ENCODE measurements around the gene CNTN4. TPM values are rescaled to one million over a fixed set of nuclear protein-coding genes. Genes with fewer than 3 reads are reported as not detected.

CNTN4 gene
- total and polyA plus RNA-seq, 7 donors: 0.17 to 3.2 (median 0.42) TPM

- ATAC-seq (no peak), DNase-seq (no peak)
- Histone ChIP-seq H3K4me1 (no peaks in the 10 kb centered on the region), H3K27me3 (ENCODE audit: insufficient read depth in 3 of 3, low read length in 2 of 3) (no peaks in the 10 kb centered on the region), H3K9me3 (no peaks in the 10 kb centered on the region), H3K27ac (no peak overlapping the region), H3K36me3 (ENCODE audit: insufficient read depth in 1 of 2, low read depth in 1 of 2) (no peaks in the 10 kb centered on the region), H3K4me3 (no peak overlapping the region)
- intact Hi-C loops (cut with DNase I): no loop called here
- no peak for TF ChIP-seq CTCF (IDR thresholded peaks at IDR 0.05)
- WGBS, 3 donors: 59 to 71% (median 63%) methylated on average over 6 of the region's 6 CpGs
These were observed 7.8 kb downstream of the CNTN4 start for GRCh38 chr3:2106438-2106837.

GRCh38 chr3:2110597-2111117, 12.0 kb downstream of the CNTN4 start:
- H3K9me3 ChIP-seq: no peaks in the 10 kb centered on the region
- H3K27me3 ChIP-seq (ENCODE audit: insufficient read depth in 3 of 3, low read length in 2 of 3): no peaks in the 10 kb centered on the region
- no peak overlapping the region for H3K27ac ChIP-seq
- no peak for DNase-seq
- no peaks in the 10 kb centered on the region for H3K36me3 ChIP-seq (ENCODE audit: insufficient read depth in 1 of 2, low read depth in 1 of 2)
- WGBS, 3 donors: 59 to 81% (median 69%) methylated on average over 2 of the region's 2 CpGs
- no peak for ATAC-seq
- H3K4me3 ChIP-seq: no peak overlapping the region
- no peaks in the 10 kb centered on the region for H3K4me1 ChIP-seq
- intact Hi-C loops (cut with DNase I): no loop called here
- no peak for TF ChIP-seq CTCF (IDR thresholded peaks at IDR 0.05)

GRCh38 chr3:2114617-2115275, 16.1 kb downstream of the CNTN4 start:
- 73 to 80% (median 78%) methylated on average over 3 of the region's 3 CpGs for WGBS, 3 donors
- Histone ChIP-seq H3K4me1 (no peaks in the 10 kb centered on the region), H3K9me3 (no peaks in the 10 kb centered on the region), H3K36me3 (ENCODE audit: insufficient read depth in 1 of 2, low read depth in 1 of 2) (no peaks in the 10 kb centered on the region), H3K27ac (no peak overlapping the region), H3K27me3 (ENCODE audit: insufficient read depth in 3 of 3, low read length in 2 of 3) (no peaks in the 10 kb centered on the region), H3K4me3 (no peak overlapping the region)
- intact Hi-C loops (cut with DNase I): no loop called here
- TF ChIP-seq CTCF (IDR thresholded peaks at IDR 0.05): no peak
- DNase-seq (no peak), ATAC-seq (no peak)

- 47 to 62% (median 58%) methylated on average over 2 of the region's 2 CpGs for WGBS, 3 donors
- intact Hi-C loops (cut with DNase I): no loop called here
- no peak for DNase-seq
- Histone ChIP-seq H3K4me1 (no peaks in the 10 kb centered on the region), H3K4me3 (no peak overlapping the region), H3K27me3 (ENCODE audit: insufficient read depth in 3 of 3, low read length in 2 of 3) (no peaks in the 10 kb centered on the region), H3K9me3 (no peaks in the 10 kb centered on the region), H3K27ac (no peak overlapping the region), H3K36me3 (ENCODE audit: insufficient read depth in 1 of 2, low read depth in 1 of 2) (no peaks in the 10 kb centered on the region)
- no peak for ATAC-seq
- no peak for TF ChIP-seq CTCF (IDR thresholded peaks at IDR 0.05)
These were observed 32.1 kb downstream of the CNTN4 start for GRCh38 chr3:2130726-2131125.

- no peaks in the 10 kb centered on the region for H3K27me3 ChIP-seq (ENCODE audit: insufficient read depth in 3 of 3, low read length in 2 of 3)
- no peaks in the 10 kb centered on the region for H3K36me3 ChIP-seq (ENCODE audit: insufficient read depth in 1 of 2, low read depth in 1 of 2)
- TF ChIP-seq CTCF (IDR thresholded peaks at IDR 0.05): no peak
- intact Hi-C loops (cut with DNase I): no loop called here
- no peak overlapping the region for H3K27ac ChIP-seq
- no peaks in the 10 kb centered on the region for H3K4me1 ChIP-seq
- no peak for ATAC-seq
- H3K4me3 ChIP-seq: no peak overlapping the region
- H3K9me3 ChIP-seq: no peaks in the 10 kb centered on the region
- no peak for DNase-seq
These were observed 34.5 kb downstream of the CNTN4 start for GRCh38 chr3:2133146-2133545.

Measured in psoas muscle (tissue), 8 donors.